Activated CD8-positive, alpha-beta memory T cell treated with anti-CD3 and anti-CD28 coated beads, Interleukin-2, amount 50 U/mL, for 1 hour (primary cell): ENCODE measurements around the gene SLC34A1.
"Not testable (repeated sequence)": the region's sequence is repeated elsewhere in the genome, so short reads cannot be mapped to it uniquely, and the experiment has no call there.

Experiments
- DNase-seq: peaks from one replicate; pipeline ENCODE4 v3.0.0-alpha.2; 2020; ENCODE audit errors: extremely low read depth

SLC34A1 gene, protein sequence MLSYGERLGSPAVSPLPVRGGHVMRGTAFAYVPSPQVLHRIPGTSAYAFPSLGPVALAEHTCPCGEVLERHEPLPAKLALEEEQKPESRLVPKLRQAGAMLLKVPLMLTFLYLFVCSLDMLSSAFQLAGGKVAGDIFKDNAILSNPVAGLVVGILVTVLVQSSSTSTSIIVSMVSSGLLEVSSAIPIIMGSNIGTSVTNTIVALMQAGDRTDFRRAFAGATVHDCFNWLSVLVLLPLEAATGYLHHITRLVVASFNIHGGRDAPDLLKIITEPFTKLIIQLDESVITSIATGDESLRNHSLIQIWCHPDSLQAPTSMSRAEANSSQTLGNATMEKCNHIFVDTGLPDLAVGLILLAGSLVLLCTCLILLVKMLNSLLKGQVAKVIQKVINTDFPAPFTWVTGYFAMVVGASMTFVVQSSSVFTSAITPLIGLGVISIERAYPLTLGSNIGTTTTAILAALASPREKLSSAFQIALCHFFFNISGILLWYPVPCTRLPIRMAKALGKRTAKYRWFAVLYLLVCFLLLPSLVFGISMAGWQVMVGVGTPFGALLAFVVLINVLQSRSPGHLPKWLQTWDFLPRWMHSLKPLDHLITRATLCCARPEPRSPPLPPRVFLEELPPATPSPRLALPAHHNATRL

DNA sequence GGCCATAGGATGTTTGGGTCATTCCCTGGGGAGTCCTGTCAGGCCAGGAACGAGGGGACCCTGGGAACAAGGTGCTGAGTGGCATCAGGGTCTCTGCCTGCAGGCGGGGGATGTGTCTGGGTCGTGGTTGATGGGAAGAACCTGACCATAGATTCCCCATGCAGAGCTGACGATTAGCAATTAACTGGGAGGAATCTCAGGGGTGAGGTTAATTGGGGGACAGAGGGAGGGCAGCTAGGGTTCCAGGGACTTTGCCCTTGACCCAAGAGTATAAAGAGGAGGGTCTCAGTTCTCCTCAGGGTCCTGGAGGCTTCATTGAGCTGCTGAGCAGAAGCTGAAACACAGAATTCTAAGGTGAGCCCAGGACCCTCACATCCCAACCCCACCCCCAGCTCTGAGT, at the start of gene SLC34A1:
Gene SLC34A1 (plus strand): TSS at position 301 of the 400 bp plus-strand sequence. CDS start 1,308 bp downstream, outside the sequence.
- DNase-seq: no peak

DNA sequence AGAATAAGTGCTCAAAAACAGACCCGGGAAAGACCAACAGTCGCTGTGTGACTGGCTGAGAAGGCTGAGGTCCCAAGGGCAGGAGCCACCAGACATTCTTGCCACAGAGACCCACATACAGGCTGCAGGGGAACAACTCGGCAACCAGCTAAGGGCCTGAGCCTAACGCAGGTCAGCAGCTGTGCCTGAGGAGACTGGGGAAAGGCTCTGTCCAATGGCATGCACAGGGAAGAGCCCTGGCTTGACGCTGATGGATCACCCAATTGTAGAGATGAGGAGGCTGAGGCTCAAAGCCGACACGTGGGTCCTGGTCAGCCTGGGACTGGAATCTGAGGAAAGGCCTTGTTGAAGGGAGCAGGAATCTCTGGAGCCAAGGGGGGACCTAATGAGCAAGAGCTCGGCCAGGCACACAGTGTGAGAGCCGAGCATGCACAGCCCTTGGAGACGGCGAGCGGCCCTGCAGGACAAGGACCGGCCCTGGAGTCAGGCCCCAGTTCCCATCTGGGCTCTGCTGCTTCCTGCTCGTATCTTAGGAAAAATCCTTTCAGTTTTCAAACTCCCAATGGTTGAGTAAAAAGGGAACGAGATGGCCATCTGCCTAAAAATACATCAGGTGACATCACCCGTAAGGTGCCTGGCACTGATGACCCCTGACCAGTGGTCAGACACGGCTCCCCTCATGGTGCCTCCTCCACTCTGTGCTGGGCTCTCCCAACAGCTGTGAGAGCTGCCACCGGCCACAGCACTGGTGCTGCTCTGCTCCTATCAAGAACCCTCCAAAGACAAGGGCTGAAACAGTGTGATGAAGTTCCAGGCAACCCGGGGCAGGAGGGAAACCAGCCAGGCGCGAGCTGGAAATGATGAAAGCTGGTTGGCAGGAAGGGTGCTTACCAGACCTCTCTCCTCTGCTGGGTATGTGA, 49.2 kb upstream of the SLC34A1 start:
- no peak for DNase-seq

DNA sequence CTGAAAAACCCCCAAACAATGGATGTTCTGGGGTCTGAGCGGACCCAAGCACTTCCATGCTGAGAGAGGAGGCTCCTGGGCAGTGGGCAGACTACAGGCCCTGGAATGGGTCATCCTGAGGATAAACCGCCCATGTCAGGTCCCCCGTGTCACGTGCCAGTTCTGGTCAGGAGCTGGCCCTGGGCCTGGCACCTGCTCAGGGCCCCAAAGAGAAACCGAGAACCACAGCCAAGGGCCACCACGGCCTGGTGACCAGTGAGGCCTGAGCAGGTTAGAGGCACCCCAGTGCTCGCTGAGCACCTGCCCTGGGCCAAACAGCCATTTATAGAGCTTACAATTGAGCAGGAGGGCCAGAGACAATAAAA, 48.6 kb upstream of the SLC34A1 start:
- DNase-seq: no peak

DNA sequence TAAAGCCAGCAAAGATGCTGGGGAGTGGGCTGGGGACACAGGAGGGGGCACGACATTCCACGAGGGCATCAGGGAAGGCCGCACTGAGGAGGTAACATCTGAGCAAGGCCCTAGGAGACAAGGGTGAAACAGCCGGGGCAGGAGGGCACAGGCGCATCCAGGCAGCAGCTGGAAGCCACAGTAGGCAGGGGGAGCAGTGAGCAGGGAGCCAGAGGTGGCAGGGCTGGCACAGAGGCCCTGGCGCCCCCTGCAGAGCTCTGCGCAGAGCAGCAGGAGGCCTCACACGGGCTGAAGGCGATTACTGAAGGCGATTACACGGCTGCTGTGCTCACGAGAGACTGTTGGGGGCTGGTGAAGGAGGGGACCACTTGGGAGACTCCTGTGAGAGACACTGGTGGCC, 48.1 kb upstream of the SLC34A1 start:
- no peak for DNase-seq

DNA sequence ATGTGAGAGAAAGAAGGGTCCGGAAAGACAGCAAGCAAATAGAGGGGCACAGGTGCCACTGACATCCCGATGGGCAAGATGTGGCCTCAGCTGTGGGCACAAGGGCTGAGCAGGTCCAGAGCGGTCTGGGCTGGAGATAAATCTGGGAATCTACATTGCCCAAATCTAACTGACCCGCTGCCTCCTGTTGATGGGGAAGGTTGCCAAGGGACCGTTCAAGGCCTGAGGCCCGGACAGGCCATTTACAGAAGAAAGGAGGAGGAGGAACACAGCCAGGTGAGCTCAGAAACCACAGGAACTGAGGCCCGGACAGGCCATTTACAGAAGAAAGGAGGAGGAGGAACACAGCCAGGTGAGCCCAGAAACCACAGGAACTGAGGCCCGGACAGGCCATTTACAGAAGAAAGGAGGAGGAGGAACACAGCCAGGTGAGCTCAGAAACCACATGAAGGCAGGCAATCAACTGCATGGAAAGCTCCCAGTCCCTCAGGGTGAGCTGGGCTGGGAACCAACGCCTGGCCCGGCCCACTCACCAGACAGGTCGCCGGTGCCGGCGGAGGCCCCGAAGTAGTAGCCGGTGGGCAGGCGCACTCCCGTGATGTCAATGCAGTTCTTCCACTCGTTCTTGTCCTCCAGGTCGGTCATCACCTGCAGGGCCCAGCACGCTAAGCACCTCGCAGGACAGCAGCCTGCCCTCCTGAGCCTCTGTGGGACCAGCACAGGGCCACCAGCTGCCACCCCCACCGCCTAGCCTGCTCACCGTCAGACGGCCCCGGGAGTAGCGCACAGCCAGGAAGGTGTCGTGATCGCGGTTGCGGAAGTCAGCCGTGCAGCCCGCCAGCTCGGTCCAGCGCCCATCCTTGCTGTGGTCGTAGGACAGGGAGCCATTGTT, 47.4 kb upstream of the SLC34A1 start:
- DNase-seq: no peak

DNA sequence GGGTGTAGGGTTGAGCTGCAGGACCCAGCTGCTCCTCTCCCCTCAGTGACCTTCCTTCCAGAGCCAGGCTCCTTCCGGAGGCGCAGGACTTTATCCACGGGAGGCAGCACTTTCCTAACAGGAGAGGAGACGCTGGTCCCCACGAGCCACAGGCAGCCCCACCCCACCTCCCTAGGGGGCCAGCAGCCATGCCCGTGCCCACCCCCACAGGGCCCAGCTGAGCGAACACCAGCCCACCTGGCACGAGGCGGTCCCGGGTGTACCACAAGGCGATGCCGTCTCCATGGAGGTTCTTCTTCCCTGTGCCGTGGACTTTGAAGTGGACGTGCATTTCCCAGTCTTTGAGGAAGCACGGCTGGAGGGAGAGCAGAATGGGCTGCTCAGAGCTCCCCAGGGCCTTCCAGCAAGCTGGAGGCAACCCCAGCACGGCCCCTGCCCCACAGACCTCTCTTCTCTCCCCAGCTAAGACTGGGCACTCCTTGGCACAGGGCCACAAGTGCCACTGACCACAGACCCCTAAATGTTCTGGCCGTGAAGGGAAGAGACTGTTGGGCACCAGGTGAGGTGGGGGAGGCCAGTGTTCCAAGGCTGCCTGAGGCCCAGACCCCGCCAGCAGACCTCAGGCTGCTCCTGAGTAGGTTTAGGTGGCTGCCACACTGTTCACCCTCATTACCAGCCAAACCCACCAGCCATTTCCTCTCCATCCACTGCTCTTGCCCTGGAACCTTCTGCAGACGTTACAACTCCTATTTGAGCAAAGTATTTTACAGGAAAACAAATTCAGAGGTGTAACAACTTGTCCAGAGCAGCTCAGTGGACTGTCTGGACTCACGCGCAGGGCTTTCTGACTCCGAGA, 45.8 kb upstream of the SLC34A1 start:
- DNase-seq: no peak

DNA sequence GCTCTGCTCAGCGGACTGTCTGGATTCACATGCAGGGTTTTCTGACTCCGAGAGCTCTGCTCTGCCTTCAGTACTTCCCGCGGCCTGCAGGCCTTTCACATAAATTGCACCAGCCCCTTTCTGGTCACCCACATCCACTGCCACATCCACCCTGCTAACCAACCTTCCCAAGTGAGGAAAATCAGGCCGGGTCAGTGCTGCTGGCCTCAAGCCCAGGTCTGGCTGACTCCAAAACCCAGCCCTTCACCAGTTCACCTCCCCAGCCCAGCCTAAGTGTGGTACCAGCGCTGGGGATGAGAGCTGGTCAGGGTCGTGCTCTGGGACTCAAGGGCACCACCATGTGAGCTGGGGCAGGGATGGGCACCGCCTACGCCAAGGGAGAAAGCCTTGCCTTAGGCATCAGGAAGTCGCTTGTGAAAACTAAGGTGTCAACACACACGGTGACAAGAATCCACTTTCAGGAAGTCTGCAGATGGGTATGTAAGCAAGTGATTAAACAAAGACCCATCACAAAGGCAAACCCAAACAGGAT, 45.1 kb upstream of the SLC34A1 start:
- no peak for DNase-seq

DNA sequence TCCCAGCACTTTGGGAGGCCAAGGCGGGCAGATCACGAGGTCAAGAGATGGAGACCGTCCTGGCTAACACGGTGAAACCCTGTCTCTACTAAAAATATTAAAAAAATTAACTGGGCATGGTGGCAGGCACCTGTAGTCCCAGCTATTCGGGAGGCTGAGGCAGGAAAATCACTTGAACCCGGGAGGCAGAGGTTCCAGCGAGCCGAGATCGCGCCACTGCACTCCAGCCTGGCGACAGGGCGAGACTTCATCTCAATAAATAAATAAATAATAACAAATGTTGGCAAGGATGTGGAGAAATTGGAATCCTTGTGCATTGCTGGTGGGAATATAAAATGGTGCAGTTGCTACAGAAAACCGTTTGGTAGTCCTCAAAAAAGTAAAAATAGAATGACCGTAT, 41.2 kb upstream of the SLC34A1 start:
- not testable (repeated sequence) for DNase-seq

DNA sequence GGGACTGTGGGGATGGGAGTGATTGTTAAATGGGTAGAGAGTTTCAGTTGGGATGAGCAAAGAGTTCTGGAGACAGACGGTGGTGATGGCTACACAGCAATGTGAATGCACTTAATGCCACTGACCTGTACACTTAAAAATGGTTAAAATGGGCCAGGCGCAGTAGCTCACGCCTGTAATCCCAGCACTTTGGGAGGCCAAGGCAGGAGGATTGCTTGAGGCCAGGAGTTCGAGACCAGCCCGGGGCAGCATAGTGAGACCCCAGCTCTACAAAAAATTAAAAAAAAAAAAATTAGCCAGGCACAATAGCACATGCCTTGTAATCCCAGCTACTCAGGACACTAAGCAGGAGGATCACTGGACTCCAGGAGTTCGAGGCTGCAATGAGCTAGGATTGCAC, 40.5 kb upstream of the SLC34A1 start:
- DNase-seq: no peak

DNA sequence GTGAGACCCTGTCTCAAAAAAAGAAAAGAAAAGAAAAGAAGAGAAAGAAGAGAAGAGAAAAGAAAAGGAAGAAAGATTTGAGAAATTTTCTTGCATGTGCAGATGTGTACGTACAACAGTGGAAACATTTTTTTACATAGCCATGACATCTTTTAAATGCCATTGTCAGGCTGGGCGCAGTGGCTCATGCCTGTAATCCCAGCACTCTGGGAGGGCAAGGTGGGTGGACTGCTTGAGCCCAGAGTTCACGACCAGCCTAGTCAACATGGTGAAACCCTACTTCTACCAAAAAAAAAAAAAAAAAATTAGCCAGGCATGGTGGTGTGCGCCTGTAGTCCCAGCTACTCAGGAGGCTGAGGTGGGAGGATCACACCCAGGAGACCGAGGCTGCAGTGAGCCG, 39.3 kb upstream of the SLC34A1 start:
- no peak for DNase-seq

DNA sequence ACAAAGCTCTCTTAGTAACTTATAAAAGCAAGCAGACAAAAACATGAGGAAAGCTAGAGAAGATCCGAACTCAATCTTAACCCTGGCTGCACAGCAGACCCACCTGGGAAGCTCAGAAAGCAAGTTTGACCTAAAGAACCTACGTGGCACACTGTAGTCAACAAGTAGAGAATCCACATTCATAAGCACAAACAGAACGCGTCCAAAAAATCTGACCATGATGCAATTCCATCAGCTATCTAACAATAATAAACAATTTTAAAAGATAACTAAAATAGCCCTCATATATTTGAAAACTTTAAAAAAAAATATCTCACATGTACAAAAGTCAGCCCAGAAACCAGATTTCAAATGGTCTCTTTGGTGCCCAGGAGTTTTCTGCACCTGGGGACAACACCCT, 37.4 kb upstream of the SLC34A1 start:
- DNase-seq: no peak

DNA sequence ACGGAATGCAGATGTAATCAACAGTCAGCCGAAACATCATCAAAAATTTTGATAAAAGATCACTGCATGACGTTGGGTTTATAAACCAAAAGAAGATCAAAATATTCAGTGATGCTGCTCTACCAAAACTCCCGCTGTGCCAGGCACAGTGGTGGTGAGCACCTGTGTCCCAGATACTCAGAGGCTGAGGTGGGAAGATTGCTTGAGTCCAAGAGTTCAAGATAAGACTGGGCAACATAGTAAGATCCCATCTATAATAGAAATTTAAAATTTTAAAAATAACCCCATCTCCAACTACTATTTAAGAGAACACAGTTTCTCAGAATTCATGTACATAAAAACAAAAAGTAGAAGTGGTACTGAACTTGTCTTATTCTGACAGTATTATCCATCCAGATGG, 36.5 kb upstream of the SLC34A1 start:
- DNase-seq: no peak

DNA sequence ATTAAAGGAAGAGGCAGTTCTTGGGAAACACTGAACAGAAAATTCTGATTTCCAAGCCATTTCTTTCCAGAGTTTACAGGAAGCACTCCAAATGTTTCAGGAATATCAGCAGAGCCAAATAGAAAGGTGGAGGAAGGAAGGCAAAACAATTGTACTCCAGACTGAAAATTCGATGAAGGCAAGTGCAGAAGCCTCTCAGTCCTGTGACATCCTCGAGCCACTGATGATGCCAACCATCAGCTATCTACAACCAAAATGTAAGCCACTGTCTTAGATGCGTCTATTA, 34.9 kb upstream of the SLC34A1 start:
- DNase-seq: no peak

DNA sequence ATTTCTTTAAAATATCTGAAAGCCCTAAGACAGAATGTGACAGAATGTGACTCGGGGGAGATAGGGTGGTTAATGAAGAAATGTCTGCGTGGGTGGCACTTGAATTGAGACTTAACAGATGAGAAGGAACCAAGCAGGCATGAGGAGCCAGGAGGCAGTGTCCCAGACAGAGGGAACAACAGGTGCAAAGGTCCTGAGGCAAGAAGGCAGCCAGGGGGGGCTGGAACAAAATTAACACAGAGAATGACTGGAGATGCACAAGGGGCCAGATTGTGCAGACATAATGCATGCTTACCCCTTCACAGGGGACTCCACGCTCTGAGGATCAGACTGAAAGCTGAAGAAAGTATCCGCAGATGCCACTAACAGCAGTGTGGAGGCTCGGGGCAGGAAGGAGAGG, 34.5 kb upstream of the SLC34A1 start:
- DNase-seq: no peak

DNA sequence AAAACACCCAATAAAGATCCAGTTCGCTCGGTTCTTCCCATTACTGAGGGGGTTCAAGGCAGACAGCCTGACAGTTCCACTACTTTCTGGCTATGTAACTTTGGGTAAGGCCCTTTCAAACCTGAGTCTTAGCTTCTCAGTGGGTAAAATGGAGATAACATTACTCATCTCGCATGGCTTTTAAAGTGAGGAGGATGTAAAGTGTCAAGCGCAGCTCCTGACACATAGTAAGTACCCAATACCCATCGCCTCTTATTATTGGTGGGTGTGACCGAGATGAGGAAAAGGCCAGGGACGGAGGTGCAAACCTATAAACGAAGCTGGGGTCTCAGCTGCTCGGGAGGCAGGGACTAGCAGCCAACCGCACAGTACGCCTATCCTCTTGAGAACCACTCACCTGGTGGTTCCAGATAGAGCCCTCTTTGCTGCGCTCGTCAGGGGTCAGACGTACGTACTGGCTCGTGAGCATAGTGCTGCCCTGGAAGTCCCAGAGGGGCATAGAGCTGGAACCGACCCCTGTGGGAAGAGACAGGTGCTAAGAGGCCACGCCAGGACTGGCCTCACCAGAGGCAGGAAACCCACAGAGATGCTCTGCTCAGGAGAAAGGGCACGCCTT, 33.4 kb upstream of the SLC34A1 start:
- no peak for DNase-seq

DNA sequence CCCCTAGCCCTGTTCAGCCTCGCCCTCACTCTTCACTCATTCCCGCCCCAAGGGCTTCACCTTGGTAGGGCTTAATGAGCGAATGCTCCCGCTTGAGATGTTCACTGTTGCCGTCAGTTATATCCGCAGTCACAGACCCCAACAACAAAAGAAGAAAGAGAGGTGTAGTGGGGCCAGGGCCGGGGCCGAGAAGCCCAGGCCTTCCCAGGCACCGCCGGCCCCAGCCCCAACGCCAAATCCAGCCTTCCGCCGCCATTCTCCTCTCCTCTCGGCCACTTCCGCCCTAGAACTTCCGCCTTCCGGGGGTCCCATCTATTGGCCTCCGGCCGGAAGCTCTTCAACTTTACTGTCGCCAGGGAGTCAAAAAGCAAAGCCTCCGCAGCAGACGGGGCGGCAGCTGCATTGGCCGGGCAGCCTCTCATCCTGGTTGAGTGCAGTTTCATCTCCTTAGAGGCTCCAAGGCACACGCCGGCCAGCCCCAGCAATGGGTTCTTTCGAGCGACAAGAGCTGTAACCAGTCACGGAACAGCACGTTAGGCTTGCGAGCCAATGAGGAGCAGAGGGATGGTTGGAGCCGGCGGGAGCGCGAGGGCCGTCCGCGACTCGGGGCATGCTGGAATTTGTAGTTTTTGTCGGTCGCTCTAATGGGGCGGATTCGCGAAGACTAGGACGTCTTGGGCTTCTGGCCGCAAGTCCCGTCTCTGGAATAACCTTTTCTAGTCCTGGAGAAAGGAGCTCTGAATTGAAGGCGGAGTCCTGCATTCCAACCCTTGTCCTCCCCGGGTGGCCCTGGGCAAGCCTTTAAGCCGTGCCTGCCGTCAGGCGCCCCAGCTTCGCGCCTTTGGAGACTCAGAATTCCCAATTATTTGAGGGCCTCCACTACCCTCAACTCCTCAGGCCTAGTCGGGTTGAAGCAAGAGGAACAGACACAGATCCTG, 32.6 kb upstream of the SLC34A1 start, which contains the start of gene LMAN2:
Gene LMAN2 (minus strand): TSS at position 277 of the 938 bp plus-strand sequence. CDS start 21 bp downstream, at position 256.
- peak; percentile 79 for DNase-seq

DNA sequence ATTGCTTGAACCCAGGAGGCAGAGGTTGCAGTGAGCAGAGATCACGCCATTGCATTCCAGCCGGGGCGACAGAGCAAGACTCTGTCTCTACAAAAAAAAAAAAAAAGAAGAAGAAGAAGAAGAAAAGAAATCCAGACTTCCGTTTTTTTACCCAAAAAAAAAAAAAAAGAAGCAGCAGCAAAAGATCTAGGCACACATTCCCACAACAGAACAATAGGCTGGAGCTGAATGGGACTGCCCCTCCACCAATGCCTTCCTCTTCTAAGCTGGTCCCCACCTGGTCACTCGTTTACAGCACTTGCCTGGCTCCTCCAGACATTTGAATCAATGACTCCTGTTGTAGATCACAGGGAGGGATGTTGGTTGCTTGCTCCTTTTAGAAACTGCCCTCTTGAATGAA, 31.1 kb upstream of the SLC34A1 start:
- DNase-seq: no peak

DNA sequence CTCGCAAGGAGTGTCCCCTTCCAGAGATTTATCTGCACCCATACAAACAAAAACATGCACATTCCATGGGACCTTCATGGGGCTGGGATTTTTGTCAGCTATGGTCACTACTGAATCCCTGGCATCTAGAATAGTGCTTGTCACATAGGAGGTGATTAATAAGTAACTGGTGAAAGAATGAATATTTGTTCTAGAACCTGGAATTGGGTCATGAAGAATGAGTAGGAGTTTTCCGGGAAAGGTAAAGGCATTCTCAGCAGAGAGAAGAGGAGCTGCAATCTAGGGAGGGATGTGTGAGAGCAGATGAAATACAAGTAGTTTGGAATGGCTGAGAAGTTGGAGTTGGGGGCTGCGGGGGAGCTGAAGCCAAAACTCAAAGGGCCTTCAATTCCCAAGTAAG, 30.0 kb upstream of the SLC34A1 start:
- no peak for DNase-seq

DNA sequence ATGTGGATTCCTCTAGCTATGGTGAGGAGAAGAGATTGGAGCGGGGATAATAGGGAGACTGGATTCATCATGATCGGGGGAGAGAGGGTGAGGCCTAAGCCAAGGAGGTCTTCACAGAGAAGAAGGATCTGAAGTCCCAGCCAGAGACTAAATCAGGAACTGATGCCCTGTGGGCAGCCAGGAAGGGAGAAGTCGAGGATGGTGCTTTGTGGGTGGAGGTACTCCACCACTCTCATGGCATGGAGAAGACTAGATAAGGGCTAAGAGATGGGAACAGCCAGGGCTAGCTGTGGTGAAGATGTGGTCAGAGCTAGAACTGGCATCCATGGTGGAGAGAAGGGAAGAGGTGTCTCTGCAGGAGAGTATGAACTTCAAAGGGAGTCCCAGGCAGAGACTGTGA, 29.5 kb upstream of the SLC34A1 start:
- no peak for DNase-seq
